ENCODE measurements around the gene NEGR1.

Gene NEGR1

DNA sequence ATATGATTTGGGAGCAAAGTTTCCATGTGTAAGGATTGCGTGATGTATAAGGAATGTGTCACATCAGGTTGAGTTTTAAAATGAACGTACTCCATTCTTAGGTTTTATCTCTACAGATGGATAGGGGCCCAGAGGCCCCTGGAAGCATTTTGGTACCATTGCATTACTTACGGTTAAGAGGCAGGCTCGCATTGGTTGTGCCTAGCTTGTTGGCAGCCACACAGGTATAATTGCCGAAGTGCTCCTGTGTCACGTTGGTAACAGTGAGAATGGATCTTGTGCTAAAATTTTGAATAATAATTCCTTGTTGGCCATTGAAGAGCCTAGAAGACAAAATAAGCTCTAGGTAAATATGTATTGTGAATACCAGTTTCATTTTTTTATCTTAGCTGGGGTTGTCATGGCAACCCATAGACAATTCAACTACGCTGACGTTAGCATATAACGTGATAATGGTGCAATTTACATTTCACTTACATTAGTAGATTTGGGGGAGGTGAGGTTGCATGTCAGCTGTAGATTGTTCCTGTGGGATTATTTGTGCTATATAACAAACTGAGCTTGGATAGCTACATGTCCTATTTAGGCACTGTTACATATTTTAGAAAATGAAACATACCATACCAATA lies 689.6 kb downstream of the NEGR1 start:
- TF ChIP-seq, protein P1, sequence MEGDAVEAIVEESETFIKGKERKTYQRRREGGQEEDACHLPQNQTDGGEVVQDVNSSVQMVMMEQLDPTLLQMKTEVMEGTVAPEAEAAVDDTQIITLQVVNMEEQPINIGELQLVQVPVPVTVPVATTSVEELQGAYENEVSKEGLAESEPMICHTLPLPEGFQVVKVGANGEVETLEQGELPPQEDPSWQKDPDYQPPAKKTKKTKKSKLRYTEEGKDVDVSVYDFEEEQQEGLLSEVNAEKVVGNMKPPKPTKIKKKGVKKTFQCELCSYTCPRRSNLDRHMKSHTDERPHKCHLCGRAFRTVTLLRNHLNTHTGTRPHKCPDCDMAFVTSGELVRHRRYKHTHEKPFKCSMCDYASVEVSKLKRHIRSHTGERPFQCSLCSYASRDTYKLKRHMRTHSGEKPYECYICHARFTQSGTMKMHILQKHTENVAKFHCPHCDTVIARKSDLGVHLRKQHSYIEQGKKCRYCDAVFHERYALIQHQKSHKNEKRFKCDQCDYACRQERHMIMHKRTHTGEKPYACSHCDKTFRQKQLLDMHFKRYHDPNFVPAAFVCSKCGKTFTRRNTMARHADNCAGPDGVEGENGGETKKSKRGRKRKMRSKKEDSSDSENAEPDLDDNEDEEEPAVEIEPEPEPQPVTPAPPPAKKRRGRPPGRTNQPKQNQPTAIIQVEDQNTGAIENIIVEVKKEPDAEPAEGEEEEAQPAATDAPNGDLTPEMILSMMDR (IDR thresholded peaks at IDR 0.05; ENCODE audit: insufficient read depth, low read length, poor library complexity, severe bottlenecking) = no peak
- no peak overlapping the region for H3K4me3 ChIP-seq (replicated peaks; ENCODE audit: low read depth, low read length)

DNA sequence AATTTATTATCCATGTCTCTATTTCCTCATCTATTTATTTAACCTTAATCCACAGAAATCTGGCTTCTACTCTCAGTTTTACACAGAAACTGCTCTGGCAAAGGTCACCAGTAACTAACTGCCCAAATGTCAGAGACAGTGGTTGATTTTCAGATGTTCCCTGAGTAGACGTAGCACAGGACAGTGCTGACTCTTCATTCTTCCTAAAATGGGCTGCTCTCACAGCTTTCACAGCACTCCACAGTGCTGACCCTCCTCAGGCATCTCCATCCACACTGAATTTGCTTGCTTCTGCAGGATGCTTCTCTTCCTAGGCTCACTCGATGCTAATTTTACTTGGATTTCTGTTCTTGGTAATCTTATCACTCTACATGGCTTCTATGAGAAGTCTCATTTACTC lies 693.3 kb downstream of the NEGR1 start:
- no peak overlapping the region for H3K4me3 ChIP-seq (replicated peaks; ENCODE audit: low read depth, low read length)
- H3K27me3 ChIP-seq (replicated peaks; ENCODE audit: control insufficient read depth, insufficient read depth, low read length) = no peaks in the 10 kb centered on the region
- no peak for DNase-seq (ENCODE audit: extremely low read depth, insufficient read length)
- TF ChIP-seq, protein P1 (IDR thresholded peaks at IDR 0.05; ENCODE audit: insufficient read depth, low read length, poor library complexity, severe bottlenecking) = no peak
- no peaks in the 10 kb centered on the region for H3K36me3 ChIP-seq (ENCODE audit: control insufficient read depth, insufficient read depth, low read length)

More for the DNA sequence above, 689.6 kb downstream of the NEGR1 start:
- Histone ChIP-seq H3K36me3 (ENCODE audit: control insufficient read depth, insufficient read depth, low read length) (no peaks in the 10 kb centered on the region), H3K27me3 (replicated peaks; ENCODE audit: control insufficient read depth, insufficient read depth, low read length) (no peaks in the 10 kb centered on the region)
- DNase-seq (ENCODE audit: extremely low read depth, insufficient read length) = no peak

GRCh38 chr1:71587961-71588360 lies 694.4 kb downstream of the NEGR1 start:
- TF ChIP-seq, protein P1 (IDR thresholded peaks at IDR 0.05; ENCODE audit: insufficient read depth, low read length, poor library complexity, severe bottlenecking) = peak; percentile 17
- no peaks in the 10 kb centered on the region for H3K36me3 ChIP-seq (ENCODE audit: control insufficient read depth, insufficient read depth, low read length)
- H3K27me3 ChIP-seq (replicated peaks; ENCODE audit: control insufficient read depth, insufficient read depth, low read length) = no peaks in the 10 kb centered on the region
- DNase-seq (ENCODE audit: extremely low read depth, insufficient read length) = no peak
- H3K4me3 ChIP-seq (replicated peaks; ENCODE audit: low read depth, low read length) = no peak overlapping the region

- Histone ChIP-seq H3K4me3 (replicated peaks; ENCODE audit: low read depth, low read length) (no peak overlapping the region), H3K36me3 (ENCODE audit: control insufficient read depth, insufficient read depth, low read length) (no peaks in the 10 kb centered on the region), H3K27me3 (replicated peaks; ENCODE audit: control insufficient read depth, insufficient read depth, low read length) (no peaks in the 10 kb centered on the region)
- TF ChIP-seq, protein P1 (IDR thresholded peaks at IDR 0.05; ENCODE audit: insufficient read depth, low read length, poor library complexity, severe bottlenecking) = no peak
- DNase-seq (ENCODE audit: extremely low read depth, insufficient read length) = no peak
Observed at GRCh38 chr1:71586030-71586429, 696.3 kb downstream of the NEGR1 start.

DNA sequence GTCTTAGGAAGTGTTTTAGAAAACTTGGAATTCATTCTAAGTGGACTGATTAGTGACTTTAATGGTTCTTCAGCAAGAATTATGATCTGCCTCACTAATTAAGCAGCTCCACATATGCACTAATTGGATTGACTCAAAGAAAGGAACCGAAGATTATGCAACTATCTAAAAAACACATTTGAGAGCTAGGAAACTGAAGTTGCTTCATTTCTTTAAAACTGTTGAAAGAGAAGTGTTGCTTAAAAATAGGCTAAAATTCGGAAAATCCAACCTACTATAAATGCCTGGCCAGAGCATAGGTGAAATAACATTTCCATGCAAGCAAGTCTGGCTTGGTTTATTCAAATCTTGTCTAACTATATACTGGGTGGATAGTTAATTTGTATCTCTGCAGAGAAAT lies 698.6 kb downstream of the NEGR1 start:
- TF ChIP-seq, protein P1 (IDR thresholded peaks at IDR 0.05; ENCODE audit: insufficient read depth, low read length, poor library complexity, severe bottlenecking) = no peak
- H3K36me3 ChIP-seq (ENCODE audit: control insufficient read depth, insufficient read depth, low read length) = no peaks in the 10 kb centered on the region
- no peaks in the 10 kb centered on the region for H3K27me3 ChIP-seq (replicated peaks; ENCODE audit: control insufficient read depth, insufficient read depth, low read length)
- no peak overlapping the region for H3K4me3 ChIP-seq (replicated peaks; ENCODE audit: low read depth, low read length)
- no peak for DNase-seq (ENCODE audit: extremely low read depth, insufficient read length)

- no peaks in the 10 kb centered on the region for H3K36me3 ChIP-seq (ENCODE audit: control insufficient read depth, insufficient read depth, low read length)
- H3K27me3 ChIP-seq (replicated peaks; ENCODE audit: control insufficient read depth, insufficient read depth, low read length) = no peaks in the 10 kb centered on the region
- no peak for DNase-seq (ENCODE audit: extremely low read depth, insufficient read length)
- TF ChIP-seq, protein P1 (IDR thresholded peaks at IDR 0.05; ENCODE audit: insufficient read depth, low read length, poor library complexity, severe bottlenecking) = no peak
- no peak overlapping the region for H3K4me3 ChIP-seq (replicated peaks; ENCODE audit: low read depth, low read length)
Observed at GRCh38 chr1:71582673-71583072, 699.7 kb downstream of the NEGR1 start.
